ENCODE results near the gene USF2. TPM values are rescaled to one million over a fixed set of nuclear protein-coding genes. Genes with fewer than 3 reads are reported as not detected.
A peak's percentile ranks its signal among the peaks of the same experiment; 100 is the strongest.

USF2 gene
- total and polyA plus RNA-seq, 2 of the 4 experiments (the other 2 are of a cell fraction), result 21.3 to 65.6 TPM

DNA sequence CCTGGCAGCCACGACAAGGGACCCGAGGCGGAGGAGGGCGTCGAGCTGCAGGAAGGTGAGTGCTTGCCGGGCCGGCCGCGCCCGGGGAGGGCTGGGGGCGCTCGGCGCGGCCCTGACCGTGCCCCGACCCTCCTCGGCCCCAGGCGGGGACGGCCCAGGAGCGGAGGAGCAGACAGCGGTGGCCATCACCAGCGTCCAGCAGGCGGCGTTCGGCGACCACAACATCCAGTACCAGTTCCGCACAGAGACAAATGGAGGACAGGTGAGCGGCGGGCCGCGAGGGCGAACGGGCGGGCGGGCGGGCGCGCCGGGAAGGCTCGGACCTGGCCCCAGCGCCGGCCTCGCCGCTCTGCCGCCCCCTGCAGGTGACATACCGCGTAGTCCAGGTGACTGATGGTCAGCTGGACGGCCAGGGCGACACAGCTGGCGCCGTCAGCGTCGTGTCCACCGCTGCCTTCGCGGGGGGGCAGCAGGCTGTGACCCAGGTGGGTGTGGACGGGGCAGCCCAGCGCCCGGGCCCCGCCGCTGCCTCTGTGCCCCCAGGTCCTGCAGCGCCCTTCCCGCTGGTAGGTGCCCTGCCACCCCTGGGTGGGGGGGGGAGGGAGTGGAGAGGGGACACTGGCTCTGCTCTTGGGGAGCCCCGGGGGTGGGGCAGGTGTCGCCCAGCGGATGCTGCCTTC lies 816 bp downstream of the USF2 start:
- Histone ChIP-seq H3K36me3 (ENCODE audit: control insufficient read depth, insufficient read depth, low read length) (peaks cover 36% of the 10 kb centered on the region), H4K5ac (ENCODE audit: low read depth, low read length) (peak overlapping the region; percentile 85), H2BK5ac (ENCODE audit: low read depth, low read length, poor library complexity, severe bottlenecking) (peak overlapping the region; percentile 92), H3K27me3 (ENCODE audit: control insufficient read depth, insufficient read depth, low read length) (no peaks in the 10 kb centered on the region), H4K91ac (ENCODE audit: insufficient read depth, low read depth, low read length) (no peak overlapping the region; the same call in 1 of the 2 replicates), H3K27ac (ENCODE audit: insufficient read depth, low read length) (peak overlapping the region; percentile 78), H2BK20ac (ENCODE audit: low read depth, low read length) (no peak overlapping the region), H2BK120ac (ENCODE audit: low read depth, low read length) (no peak overlapping the region), H3K23ac (ENCODE audit: low read depth, low read length) (no peak overlapping the region), H3K9ac (ENCODE audit: low read depth, low read length) (peak overlapping the region; percentile 84), H3K9me1 (ENCODE audit: insufficient read depth, low read length) (peaks cover 1% of the 10 kb centered on the region; the same call in 1 of the 2 replicates), H4K20me1 (ENCODE audit: insufficient read depth, low read length) (no peaks in the 10 kb centered on the region), H3K4ac (ENCODE audit: low read depth, low read length) (peak overlapping the region; percentile 40), H3K4me2 (ENCODE audit: low read depth, low read length) (peak overlapping the region; percentile 50), H3K18ac (ENCODE audit: low read depth, low read length) (no peak overlapping the region; the same call in 1 of the 2 replicates), H2AFZ (replicated peaks; ENCODE audit: low read length, poor library complexity) (peak overlapping the region; percentile 98), H3K56ac (ENCODE audit: extremely low read depth, insufficient read depth, low read length) (no peak overlapping the region), H2AK9ac (replicated peaks; ENCODE audit: low read depth, low read length, poor library complexity) (peak overlapping the region; percentile 92), H3K9me3 (ENCODE audit: control insufficient read depth, insufficient read depth, low read length) (no peaks in the 10 kb centered on the region), H2AK5ac (ENCODE audit: low read depth, low read length) (no peak overlapping the region; the same call in 1 of the 2 replicates), H3K4me3 (ENCODE audit: insufficient read depth, low read depth, low read length) (peak overlapping the region; percentile 73), H2BK15ac (ENCODE audit: low read depth, low read length) (no peak overlapping the region), H3K14ac (replicated peaks; ENCODE audit: low read depth, low read length) (no peak overlapping the region), H3K79me1 (ENCODE audit: low read depth in 1 of 2, low read length in 2 of 2) (peaks cover 14 to 45% of the 10 kb centered on the region in 2 experiments), H3K4me1 (ENCODE audit: control insufficient read depth, insufficient read depth, low read length) (peaks cover 7% of the 10 kb centered on the region), H4K8ac (ENCODE audit: low read depth in 2 of 2, low read length in 2 of 2) (peak overlapping the region in 1 of 2 experiments; percentile 74; a peak in 2 of 4 replicates)
- DNase-seq (peak; percentile 75), ATAC-seq (ENCODE audit: low read depth) (peak; percentile 62)
- intact Hi-C loops (cut with micrococcal nuclease), result loop anchor here (1.0 to 5.0 kb wide), 3 partner anchors 127 to 226 kb away; partner anchors contain the start of gene FXYD7
- in situ Hi-C loops (cut with MboI; ENCODE audit: low sequenced_read_pairs), result no loop called here
- WGBS, 2 experiments (ENCODE audit: extremely low coverage in 2 of 2, insufficient read length in 1 of 2), result 20% methylated on average over 5 of the region's 66 CpGs; no CpG with 5 or more reads in 1 of the 2 experiments
- POLR2A ChIA-PET (ENCODE audit: unreplicated experiment), result no interaction called here
- dilution Hi-C loops (cut with HindIII; ENCODE audit: low sequenced_read_pairs, unreplicated experiment), result no loop called here
- TF ChIP-seq NFE2L2 (IDR thresholded peaks at IDR 0.05; ENCODE audit: low read depth, low read length), result no peak
- TF ChIP-seq, protein P1, sequence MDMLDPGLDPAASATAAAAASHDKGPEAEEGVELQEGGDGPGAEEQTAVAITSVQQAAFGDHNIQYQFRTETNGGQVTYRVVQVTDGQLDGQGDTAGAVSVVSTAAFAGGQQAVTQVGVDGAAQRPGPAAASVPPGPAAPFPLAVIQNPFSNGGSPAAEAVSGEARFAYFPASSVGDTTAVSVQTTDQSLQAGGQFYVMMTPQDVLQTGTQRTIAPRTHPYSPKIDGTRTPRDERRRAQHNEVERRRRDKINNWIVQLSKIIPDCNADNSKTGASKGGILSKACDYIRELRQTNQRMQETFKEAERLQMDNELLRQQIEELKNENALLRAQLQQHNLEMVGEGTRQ (IDR thresholded peaks at IDR 0.05; ENCODE audit: low read depth, low read length), result 0 out of 2 replicates have a peak, but pooled peaks have one; percentile 12
- TF ChIP-seq RAD21 (IDR thresholded peaks at IDR 0.05; ENCODE audit: low read length), result peak; percentile 48
- no peak for TF ChIP-seq CHD1 (IDR thresholded peaks at IDR 0.05; ENCODE audit: low read depth, low read length)
- TF ChIP-seq, protein P2, sequence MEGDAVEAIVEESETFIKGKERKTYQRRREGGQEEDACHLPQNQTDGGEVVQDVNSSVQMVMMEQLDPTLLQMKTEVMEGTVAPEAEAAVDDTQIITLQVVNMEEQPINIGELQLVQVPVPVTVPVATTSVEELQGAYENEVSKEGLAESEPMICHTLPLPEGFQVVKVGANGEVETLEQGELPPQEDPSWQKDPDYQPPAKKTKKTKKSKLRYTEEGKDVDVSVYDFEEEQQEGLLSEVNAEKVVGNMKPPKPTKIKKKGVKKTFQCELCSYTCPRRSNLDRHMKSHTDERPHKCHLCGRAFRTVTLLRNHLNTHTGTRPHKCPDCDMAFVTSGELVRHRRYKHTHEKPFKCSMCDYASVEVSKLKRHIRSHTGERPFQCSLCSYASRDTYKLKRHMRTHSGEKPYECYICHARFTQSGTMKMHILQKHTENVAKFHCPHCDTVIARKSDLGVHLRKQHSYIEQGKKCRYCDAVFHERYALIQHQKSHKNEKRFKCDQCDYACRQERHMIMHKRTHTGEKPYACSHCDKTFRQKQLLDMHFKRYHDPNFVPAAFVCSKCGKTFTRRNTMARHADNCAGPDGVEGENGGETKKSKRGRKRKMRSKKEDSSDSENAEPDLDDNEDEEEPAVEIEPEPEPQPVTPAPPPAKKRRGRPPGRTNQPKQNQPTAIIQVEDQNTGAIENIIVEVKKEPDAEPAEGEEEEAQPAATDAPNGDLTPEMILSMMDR (conservative IDR thresholded peaks at IDR 0.05; ENCODE audit: low read depth, low read length), result peak; percentile 56
- TF ChIP-seq SMC3 (IDR thresholded peaks at IDR 0.05; ENCODE audit: low read depth, low read length), result peak; percentile 28; the same call in 1 of the 2 replicates
- TF ChIP-seq MXI1 (IDR thresholded peaks at IDR 0.05; ENCODE audit: borderline replicate concordance, low read depth, low read length), result no peak
- CTCF ChIA-PET, result interaction anchor here (1.3 kb wide), 1 partner anchor 116 kb away, joined by 3 read pairs; no protein-coding TSS in a partner anchor
- no TSS peak for BruUV-seq (replicated peaks)

Data from IMR-90 (cell line).